Activated T-helper 1 cell treated with anti-CD3 and anti-CD28 coated beads, Interleukin-12 subunit alpha, Interleukin-12 subunit beta, Interleukin-2, Interleukin-4 antibody, amounts not matched to agents 30 ng/mL and 10 ng/mL and 1 ng/mL, durations not matched to agents 14 hours and 24 hours and 36 hours (primary cell): Measurements from ENCODE around the gene PYURF. TPM values are rescaled to one million over a fixed set of nuclear protein-coding genes. Genes with fewer than 3 reads are reported as not detected.
"Not testable (repeated sequence)": the region's sequence is repeated elsewhere in the genome, so short reads cannot be mapped to it uniquely, and the experiment has no call there.

Experiments used
- DNase-seq: peaks from one replicate; pipeline ENCODE4 v3.0.0; 2021; ENCODE audit warnings: low spot score
- H3K27ac Mint-ChIP-seq: one replicate; pipeline ENCODE4 v1.8.0; 2021; ENCODE audit warnings: mild to moderate bottlenecking, mixed read lengths
- H3K27me3 Mint-ChIP-seq: one replicate; pipeline ENCODE4 v1.8.0; 2022; ENCODE audit warnings: mild to moderate bottlenecking, moderate library complexity, mixed read lengths; ENCODE audit not compliant: insufficient read depth
- H3K36me3 Mint-ChIP-seq: one replicate; pipeline ENCODE4 v1.8.0; 2021; ENCODE audit warnings: low read depth, mixed read lengths
- H3K4me1 Mint-ChIP-seq: one replicate; pipeline ENCODE4 v1.8.0; 2021; ENCODE audit warnings: low read depth, mixed read lengths
- H3K4me3 Mint-ChIP-seq: one replicate; pipeline ENCODE4 v1.8.0; 2021; ENCODE audit warnings: mild to moderate bottlenecking, moderate library complexity, mixed read lengths
- H3K9me3 Mint-ChIP-seq: one replicate; pipeline ENCODE4 v1.8.0; 2021; ENCODE audit warnings: mixed read lengths
- intact Hi-C: fragments of 100-400 bp; cut with micrococcal nuclease; formaldehyde crosslinking; loops from one replicate; pipeline ENCODE4 v1.15.1; 2024
- total RNA-seq: library from RNA; stranded (reverse); gene quantifications from 2 replicates; pipeline ENCODE4 v1.2.3, GENCODE V29; 2022

PYURF gene, protein sequence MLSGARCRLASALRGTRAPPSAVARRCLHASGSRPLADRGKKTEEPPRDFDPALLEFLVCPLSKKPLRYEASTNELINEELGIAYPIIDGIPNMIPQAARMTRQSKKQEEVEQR
- 55.9 and 61.5 TPM in 2 replicates for total RNA-seq

- peaks cover 2% of the 10 kb centered on the region for H3K27me3 Mint-ChIP-seq
- peaks cover 12% of the 10 kb centered on the region for H3K36me3 Mint-ChIP-seq
- H3K9me3 Mint-ChIP-seq = no peaks in the 10 kb centered on the region
- intact Hi-C loops = loop anchor here (1.0 to 10.0 kb wide), 6 partner anchors 66 to 1289 kb away; partner anchors contain the start of genes ABCG2, HERC3, HERC5 and PPM1K
- H3K27ac Mint-ChIP-seq = peak within 1 kb of the TSS; percentile 97
- peaks cover 60% of the 10 kb centered on the region for H3K4me1 Mint-ChIP-seq
- DNase-seq = peak; percentile 79
- peak within 1 kb of the TSS; percentile 99 for H3K4me3 Mint-ChIP-seq
Measured at GRCh38 chr4:88523325-88524129, at the start of gene PYURF. Gene PYURF (minus strand): TSS chr4:88523776. CDS start chr4:88523700, 76 bp downstream.

- no peak overlapping the region for H3K27ac Mint-ChIP-seq
- no peaks in the 10 kb centered on the region for H3K4me1 Mint-ChIP-seq
- intact Hi-C loops = no loop called here
- H3K36me3 Mint-ChIP-seq = peaks cover 2% of the 10 kb centered on the region
- H3K9me3 Mint-ChIP-seq = peaks cover 6% of the 10 kb centered on the region
- no peak overlapping the region for H3K4me3 Mint-ChIP-seq
- DNase-seq = no peak
- peaks cover 13% of the 10 kb centered on the region for H3K27me3 Mint-ChIP-seq
Measured at GRCh38 chr4:88570001-88570400, 46.4 kb upstream of the PYURF start.

DNA sequence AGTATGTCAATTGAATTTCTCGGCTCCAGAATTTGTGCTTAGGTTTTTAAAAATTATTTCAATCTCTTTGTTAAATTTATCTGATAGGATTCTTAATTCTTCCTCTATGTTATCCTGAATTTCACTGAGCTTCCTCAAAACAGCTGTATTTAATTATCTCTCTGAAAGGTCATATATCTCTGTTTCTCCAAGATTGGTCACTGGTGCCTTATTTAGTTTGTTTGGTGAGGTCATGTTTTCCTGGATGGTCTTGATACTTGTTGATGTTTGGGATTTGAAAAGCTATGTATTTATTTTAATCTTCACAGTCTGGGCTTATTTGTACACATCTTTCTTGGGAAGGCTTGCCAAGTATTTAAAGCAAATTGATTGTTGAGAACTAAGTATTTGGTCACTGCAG is 44.0 kb upstream of the PYURF start:
- no peak for DNase-seq
- intact Hi-C loops = no loop called here
- no peaks in the 10 kb centered on the region for H3K4me1 Mint-ChIP-seq
- H3K36me3 Mint-ChIP-seq = peaks cover 2% of the 10 kb centered on the region
- H3K4me3 Mint-ChIP-seq = no peak overlapping the region
- peaks cover 7% of the 10 kb centered on the region for H3K27me3 Mint-ChIP-seq
- peaks cover 6% of the 10 kb centered on the region for H3K9me3 Mint-ChIP-seq
- no peak overlapping the region for H3K27ac Mint-ChIP-seq

- intact Hi-C loops = no loop called here
- peaks cover 4% of the 10 kb centered on the region for H3K27me3 Mint-ChIP-seq
Measured at GRCh38 chr4:88549815-88550214, 26.2 kb upstream of the PYURF start.

DNA sequence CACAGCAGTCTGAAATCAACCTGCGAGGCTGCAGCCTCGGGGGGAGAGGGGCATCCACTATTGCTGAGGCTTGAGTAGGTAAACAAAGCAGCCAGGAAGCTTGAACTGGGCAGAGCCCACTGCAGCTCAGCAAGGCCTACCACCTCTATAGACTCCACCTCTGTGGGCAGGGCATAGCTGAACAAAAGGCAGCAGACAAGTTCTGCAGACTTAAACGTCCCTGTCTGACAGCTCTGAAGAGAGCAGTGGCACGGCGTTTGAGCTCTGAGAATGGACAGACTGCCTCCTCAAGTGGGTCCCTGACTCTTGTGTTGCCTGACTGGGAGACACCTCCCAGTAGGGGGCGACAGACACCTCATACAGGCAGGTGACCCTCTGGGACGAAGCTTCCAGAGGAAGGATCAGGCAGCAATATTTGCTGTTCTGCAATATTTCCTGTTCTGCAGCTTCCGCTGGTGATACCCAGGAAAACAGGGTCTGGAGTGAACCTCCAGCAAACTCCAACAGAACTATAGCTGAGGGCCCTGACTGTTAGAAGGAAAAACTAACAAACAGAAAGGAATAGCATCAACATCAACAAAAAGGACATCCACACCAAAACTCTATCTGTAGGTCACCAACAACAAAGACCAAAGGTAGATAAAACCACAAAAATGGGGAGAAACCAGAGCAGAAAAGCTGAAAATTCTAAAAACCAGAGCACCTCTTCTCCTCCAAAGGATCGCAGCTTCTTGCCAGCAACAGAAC is 15.9 kb upstream of the PYURF start:
- not testable (repeated sequence) for H3K4me3 Mint-ChIP-seq, H3K27ac Mint-ChIP-seq, H3K36me3 Mint-ChIP-seq, H3K9me3 Mint-ChIP-seq
- Mint-ChIP-seq H3K27me3 (peaks cover 21% of the 10 kb centered on the region), H3K4me1 (peaks cover 11% of the 10 kb centered on the region)
- intact Hi-C loops = loop anchor here (1.0 to 5.0 kb wide), 3 partner anchors 120 to 485 kb away; no protein-coding TSS in a partner anchor
- DNase-seq = peak; percentile 57

More at GRCh38 chr4:88549815-88550214, 26.2 kb upstream of the PYURF start:
- no peak for DNase-seq
- no peaks in the 10 kb centered on the region for H3K9me3 Mint-ChIP-seq
- no peaks in the 10 kb centered on the region for H3K4me1 Mint-ChIP-seq
- no peaks in the 10 kb centered on the region for H3K36me3 Mint-ChIP-seq
- no peak overlapping the region for H3K27ac Mint-ChIP-seq
- H3K4me3 Mint-ChIP-seq = no peak overlapping the region

- intact Hi-C loops = loop anchor here (5.0 kb wide), 1 partner anchor 265 kb away; no protein-coding TSS in a partner anchor
- no peaks in the 10 kb centered on the region for H3K36me3 Mint-ChIP-seq
- H3K27me3 Mint-ChIP-seq = peaks cover 21% of the 10 kb centered on the region
- no peak overlapping the region for H3K4me3 Mint-ChIP-seq
- H3K27ac Mint-ChIP-seq = no peak overlapping the region
- peaks cover 11% of the 10 kb centered on the region for H3K4me1 Mint-ChIP-seq
- DNase-seq = no peak
- H3K9me3 Mint-ChIP-seq = no peaks in the 10 kb centered on the region
Measured at GRCh38 chr4:88537709-88538108, 14.1 kb upstream of the PYURF start.

DNA sequence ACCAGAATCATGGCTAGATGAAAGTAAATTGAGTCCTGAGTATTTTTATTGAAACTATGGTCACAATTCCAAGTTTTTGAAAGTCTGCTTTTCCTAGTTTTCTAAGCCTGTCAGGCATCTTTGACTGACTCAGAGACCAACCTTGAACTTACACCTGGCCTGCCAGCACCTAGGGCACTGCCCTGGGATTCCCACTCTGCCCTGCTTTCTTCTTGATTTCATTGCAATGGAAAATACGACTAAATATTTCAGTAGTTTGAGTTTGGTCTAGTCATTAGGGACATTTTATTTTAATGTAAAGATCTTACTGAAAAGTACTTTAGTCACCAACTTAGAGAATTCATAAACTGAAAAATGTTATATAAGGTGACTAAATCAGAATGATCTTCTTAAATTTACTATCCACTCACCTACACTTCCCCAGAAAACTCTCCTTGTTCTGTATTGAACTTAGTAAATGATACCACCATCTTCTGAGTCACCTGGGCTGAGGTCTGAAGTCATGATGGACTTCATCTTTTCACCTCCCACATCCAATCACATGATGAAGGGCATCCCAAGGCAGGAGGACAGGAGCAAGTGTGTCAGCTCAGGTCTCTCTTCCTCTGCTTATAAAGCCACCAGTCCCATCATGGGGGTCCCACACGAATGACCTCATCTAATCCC is 11.6 kb upstream of the PYURF start:
- Mint-ChIP-seq H3K4me3 (no peak overlapping the region), H3K9me3 (no peaks in the 10 kb centered on the region), H3K27me3 (peaks cover 7% of the 10 kb centered on the region), H3K27ac (peak overlapping the region; percentile 25), H3K36me3 (no peaks in the 10 kb centered on the region), H3K4me1 (peaks cover 11% of the 10 kb centered on the region)
- intact Hi-C loops = loop anchor here (5.0 kb wide), 1 partner anchor 267 kb away; no protein-coding TSS in a partner anchor
- no peak for DNase-seq

- Mint-ChIP-seq H3K4me1 (peaks cover 6% of the 10 kb centered on the region), H3K27me3 (no peaks in the 10 kb centered on the region), H3K36me3 (no peaks in the 10 kb centered on the region), H3K9me3 (no peaks in the 10 kb centered on the region), H3K27ac (no peak overlapping the region), H3K4me3 (no peak overlapping the region)
- intact Hi-C loops = no loop called here
- no peak for DNase-seq
Measured at GRCh38 chr4:88533937-88534750, 10.6 kb upstream of the PYURF start.

DNA sequence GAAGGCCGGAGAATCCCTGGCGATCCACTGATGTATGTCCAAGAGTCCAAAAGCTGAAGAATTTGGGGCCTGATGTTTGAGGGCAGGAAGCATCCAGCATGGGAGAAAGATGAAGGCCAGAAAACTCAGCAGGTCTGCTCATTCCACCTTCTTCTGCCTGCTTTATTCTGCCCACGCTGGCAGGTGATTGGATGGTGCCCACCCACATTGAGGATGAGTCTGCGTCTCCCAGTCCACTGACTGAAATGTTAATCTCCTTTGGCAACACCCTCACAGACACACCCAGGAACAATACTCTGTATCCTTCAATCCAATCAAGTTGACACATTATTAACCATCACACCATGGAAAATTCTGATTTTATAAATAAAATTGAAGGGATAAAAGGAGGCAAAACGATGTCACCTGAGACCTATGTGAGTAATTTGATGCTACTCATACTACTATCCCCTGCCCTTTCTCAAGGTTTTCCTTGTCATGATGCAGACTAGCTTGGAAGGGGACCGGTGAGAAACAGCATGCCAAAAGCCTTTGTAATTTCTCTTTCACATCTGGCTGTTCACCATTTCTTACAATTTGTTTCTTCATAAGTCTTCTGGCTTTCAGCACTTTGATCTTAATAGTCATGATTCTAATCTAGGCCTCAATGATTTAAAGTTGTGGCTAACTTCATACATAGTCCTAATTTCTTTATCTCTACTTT is 9.7 kb upstream of the PYURF start:
- Mint-ChIP-seq H3K27me3 (peaks cover 2% of the 10 kb centered on the region), H3K27ac (no peak overlapping the region), H3K4me1 (peaks cover 8% of the 10 kb centered on the region), H3K4me3 (no peak overlapping the region), H3K9me3 (no peaks in the 10 kb centered on the region), H3K36me3 (no peaks in the 10 kb centered on the region)
- intact Hi-C loops = no loop called here
- DNase-seq = no peak

DNA sequence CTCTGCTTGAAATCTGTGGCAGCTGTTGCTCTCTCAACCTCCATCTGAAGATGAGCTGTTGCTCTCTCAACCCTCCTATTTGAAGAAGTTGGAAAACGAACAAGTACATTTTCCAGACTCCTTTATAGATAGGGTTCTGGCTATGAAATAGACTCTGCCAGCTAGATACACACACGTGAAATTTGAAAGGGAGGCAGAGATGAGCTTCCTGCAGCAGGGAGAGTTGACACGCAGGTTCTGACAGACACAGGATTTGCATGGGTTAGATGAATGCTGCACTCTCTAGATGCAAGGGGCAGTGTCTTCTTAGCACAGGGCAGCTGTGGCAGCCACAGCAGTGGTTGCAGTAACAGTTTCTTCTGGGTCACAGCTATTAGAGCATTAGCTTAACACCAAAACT is 8.0 kb upstream of the PYURF start:
- H3K27ac Mint-ChIP-seq = no peak overlapping the region
- no peaks in the 10 kb centered on the region for H3K9me3 Mint-ChIP-seq
- H3K27me3 Mint-ChIP-seq = peaks cover 2% of the 10 kb centered on the region
- H3K36me3 Mint-ChIP-seq = no peaks in the 10 kb centered on the region
- intact Hi-C loops = no loop called here
- H3K4me3 Mint-ChIP-seq = no peak overlapping the region
- no peak for DNase-seq
- peaks cover 22% of the 10 kb centered on the region for H3K4me1 Mint-ChIP-seq

GRCh38 chr4:88528861-88529260 is 5.3 kb upstream of the PYURF start:
- Mint-ChIP-seq H3K27ac (no peak overlapping the region), H3K4me1 (peaks cover 37% of the 10 kb centered on the region), H3K36me3 (no peaks in the 10 kb centered on the region), H3K4me3 (no peak overlapping the region), H3K27me3 (peaks cover 2% of the 10 kb centered on the region), H3K9me3 (no peaks in the 10 kb centered on the region)
- DNase-seq = no peak
- intact Hi-C loops = loop anchor here (10.0 kb wide), 1 partner anchor 1294 kb away; no protein-coding TSS in a partner anchor
